HEK293 (cell line): ENCODE measurements around the gene CDCA3.

Experiments used
- ZBTB1 ChIP-seq: fragments of 450-650 bp; formaldehyde crosslinking; IDR thresholded peaks from 2 replicates; pipeline ENCODE4 v1.5.1; 2016; ENCODE audit warnings: missing biosample characterization, missing genetic modification characterization
- ZBTB11 ChIP-seq: fragments of 450-650 bp; formaldehyde crosslinking; conservative IDR thresholded peaks from 2 replicates; pipeline ENCODE4 v1.5.1; 2016; ENCODE audit warnings: low read depth, missing biosample characterization, missing genetic modification characterization
- ZNF645 ChIP-seq: fragments of 450-650 bp; formaldehyde crosslinking; IDR thresholded peaks from 2 replicates; pipeline ENCODE4; 2016; ENCODE audit warnings: missing biosample characterization, missing genetic modification characterization
- TF ChIP-seq, protein P1 (sequence below): fragments of 450-650 bp; formaldehyde crosslinking; IDR thresholded peaks from 2 replicates; pipeline ENCODE4 v1.5.1; 2016; ENCODE audit warnings: missing biosample characterization, missing genetic modification characterization
- TF ChIP-seq, protein P2 (sequence below): fragments of 450-650 bp; formaldehyde crosslinking; IDR thresholded peaks from 2 replicates; pipeline ENCODE4 v1.5.1; 2016; ENCODE audit warnings: missing biosample characterization, missing genetic modification characterization
- TF ChIP-seq, protein P3 (sequence below): fragments of 450-650 bp; formaldehyde crosslinking; IDR thresholded peaks from 2 replicates; pipeline ENCODE4 v1.5.1; 2016; ENCODE audit warnings: missing biosample characterization, missing genetic modification characterization, low read depth

GRCh38 chr12:6855322-6855721, 4.2 kb upstream of the CDCA3 start:
- TF ChIP-seq, protein P1, sequence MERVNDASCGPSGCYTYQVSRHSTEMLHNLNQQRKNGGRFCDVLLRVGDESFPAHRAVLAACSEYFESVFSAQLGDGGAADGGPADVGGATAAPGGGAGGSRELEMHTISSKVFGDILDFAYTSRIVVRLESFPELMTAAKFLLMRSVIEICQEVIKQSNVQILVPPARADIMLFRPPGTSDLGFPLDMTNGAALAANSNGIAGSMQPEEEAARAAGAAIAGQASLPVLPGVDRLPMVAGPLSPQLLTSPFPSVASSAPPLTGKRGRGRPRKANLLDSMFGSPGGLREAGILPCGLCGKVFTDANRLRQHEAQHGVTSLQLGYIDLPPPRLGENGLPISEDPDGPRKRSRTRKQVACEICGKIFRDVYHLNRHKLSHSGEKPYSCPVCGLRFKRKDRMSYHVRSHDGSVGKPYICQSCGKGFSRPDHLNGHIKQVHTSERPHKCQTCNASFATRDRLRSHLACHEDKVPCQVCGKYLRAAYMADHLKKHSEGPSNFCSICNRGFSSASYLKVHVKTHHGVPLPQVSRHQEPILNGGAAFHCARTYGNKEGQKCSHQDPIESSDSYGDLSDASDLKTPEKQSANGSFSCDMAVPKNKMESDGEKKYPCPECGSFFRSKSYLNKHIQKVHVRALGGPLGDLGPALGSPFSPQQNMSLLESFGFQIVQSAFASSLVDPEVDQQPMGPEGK = no peak
- TF ChIP-seq ZNF645 (tag by site-specific recombination) (no peak), ZBTB1 (tag by site-specific recombination) (no peak), ZBTB11 (no peak)
- TF ChIP-seq, protein P2, sequence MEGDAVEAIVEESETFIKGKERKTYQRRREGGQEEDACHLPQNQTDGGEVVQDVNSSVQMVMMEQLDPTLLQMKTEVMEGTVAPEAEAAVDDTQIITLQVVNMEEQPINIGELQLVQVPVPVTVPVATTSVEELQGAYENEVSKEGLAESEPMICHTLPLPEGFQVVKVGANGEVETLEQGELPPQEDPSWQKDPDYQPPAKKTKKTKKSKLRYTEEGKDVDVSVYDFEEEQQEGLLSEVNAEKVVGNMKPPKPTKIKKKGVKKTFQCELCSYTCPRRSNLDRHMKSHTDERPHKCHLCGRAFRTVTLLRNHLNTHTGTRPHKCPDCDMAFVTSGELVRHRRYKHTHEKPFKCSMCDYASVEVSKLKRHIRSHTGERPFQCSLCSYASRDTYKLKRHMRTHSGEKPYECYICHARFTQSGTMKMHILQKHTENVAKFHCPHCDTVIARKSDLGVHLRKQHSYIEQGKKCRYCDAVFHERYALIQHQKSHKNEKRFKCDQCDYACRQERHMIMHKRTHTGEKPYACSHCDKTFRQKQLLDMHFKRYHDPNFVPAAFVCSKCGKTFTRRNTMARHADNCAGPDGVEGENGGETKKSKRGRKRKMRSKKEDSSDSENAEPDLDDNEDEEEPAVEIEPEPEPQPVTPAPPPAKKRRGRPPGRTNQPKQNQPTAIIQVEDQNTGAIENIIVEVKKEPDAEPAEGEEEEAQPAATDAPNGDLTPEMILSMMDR = no peak
- TF ChIP-seq, protein P3, sequence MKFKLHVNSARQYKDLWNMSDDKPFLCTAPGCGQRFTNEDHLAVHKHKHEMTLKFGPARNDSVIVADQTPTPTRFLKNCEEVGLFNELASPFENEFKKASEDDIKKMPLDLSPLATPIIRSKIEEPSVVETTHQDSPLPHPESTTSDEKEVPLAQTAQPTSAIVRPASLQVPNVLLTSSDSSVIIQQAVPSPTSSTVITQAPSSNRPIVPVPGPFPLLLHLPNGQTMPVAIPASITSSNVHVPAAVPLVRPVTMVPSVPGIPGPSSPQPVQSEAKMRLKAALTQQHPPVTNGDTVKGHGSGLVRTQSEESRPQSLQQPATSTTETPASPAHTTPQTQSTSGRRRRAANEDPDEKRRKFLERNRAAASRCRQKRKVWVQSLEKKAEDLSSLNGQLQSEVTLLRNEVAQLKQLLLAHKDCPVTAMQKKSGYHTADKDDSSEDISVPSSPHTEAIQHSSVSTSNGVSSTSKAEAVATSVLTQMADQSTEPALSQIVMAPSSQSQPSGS (tag by site-specific recombination) = no peak
